Breast epithelium (tissue), 3 donors: ENCODE results near the gene PCP4L1.

Experiments
- CTCF ChIP-seq, 3 donors: fragments of 450-650 bp; IDR thresholded peaks; one replicate each; pipeline ENCODE4 v1.5.1; 2016 to 2017; ENCODE audit warnings: antibody characterized with exemption in 3 of 3, mild to moderate bottlenecking in 3 of 3, moderate library complexity in 3 of 3
- POLR2A ChIP-seq: fragments of 450-650 bp; IDR thresholded peaks from one replicate; pipeline ENCODE4 v1.6.1; 2016; ENCODE audit warnings: antibody characterized with exemption, mild to moderate bottlenecking, moderate library complexity

GRCh38 chr1:161333166-161333565 lies 74.6 kb downstream of the PCP4L1 start:
- TF ChIP-seq POLR2A = no peak
- TF ChIP-seq CTCF (IDR thresholded peaks at IDR 0.05) = no peak
